ENCODE results near the gene DNAJC1. TPM values are rescaled to one million over a fixed set of nuclear protein-coding genes. Genes with fewer than 3 reads are reported as not detected.
A peak's percentile ranks its signal among the peaks of the same experiment; 100 is the strongest.

The DNAJC1 gene
- polyA plus RNA-seq, 1 donor (not counting 4 experiments of a cell fraction or from before 2014, with no cell fraction given): 24.8 TPM

GRCh38 chr10:21732067-21732772 lies 271.3 kb downstream of the DNAJC1 start:
- H3K4me3 ChIP-seq (ENCODE audit: control insufficient read depth in 2 of 3, extremely low read depth in 1 of 3, insufficient read depth in 2 of 3, low read depth in 1 of 3, low read length in 3 of 3): no peak overlapping the region
- no peak overlapping the region for H3K27ac ChIP-seq (ENCODE audit: control insufficient read depth, insufficient read depth, low read length)
- H3K9ac ChIP-seq (ENCODE audit: control insufficient read depth, extremely low read depth, insufficient read depth, low read length): no peak overlapping the region
- H3K4me1 ChIP-seq (ENCODE audit: control insufficient read depth, extremely low read depth, insufficient read depth, low read length): peaks cover 22% of the 10 kb centered on the region
- H3K36me3 ChIP-seq (ENCODE audit: control insufficient read depth in 2 of 2, extremely low read depth in 1 of 2, insufficient read depth in 2 of 2, low read length in 2 of 2): peaks cover 9 to 10% of the 10 kb centered on the region in 2 experiments
- H3K79me2 ChIP-seq (ENCODE audit: control insufficient read depth, insufficient read depth, low read length): peaks cover 2% of the 10 kb centered on the region
- H3K9me3 ChIP-seq (ENCODE audit: control insufficient read depth, low read depth, low read length): no peaks in the 10 kb centered on the region
- no peaks in the 10 kb centered on the region for H3K9me1 ChIP-seq (ENCODE audit: control insufficient read depth, extremely low read depth, insufficient read depth, low read length)
- H3K27me3 ChIP-seq (ENCODE audit: control insufficient read depth, extremely low read depth, insufficient read depth, low read length): no peaks in the 10 kb centered on the region
- dilution Hi-C loops (cut with MboI; ENCODE audit: extremely low pct_ligation_motif_present, low sequenced_read_pairs): no loop called here
- FAIRE-seq (peak; percentile 53), DNase-seq (ENCODE audit: low read depth, low spot score) (no peak)
- no peak overlapping the region for H2AFZ ChIP-seq (ENCODE audit: control insufficient read depth, low read length)
- TF ChIP-seq EZH2 (IDR thresholded peaks at IDR 0.05; ENCODE audit: low read length): no peak
- peak; percentile 73 to 86 (median 86) for TF ChIP-seq CTCF (optimal IDR thresholded peaks at IDR 0.05 in 1 of 3, IDR thresholded peaks at IDR 0.05 in 1 of 3, conservative IDR thresholded peaks at IDR 0.05 in 1 of 3; ENCODE audit: extremely low read depth in 1 of 3, insufficient read depth in 2 of 3, low read length in 3 of 3)
- no peaks in the 10 kb centered on the region for H4K20me1 ChIP-seq (ENCODE audit: control insufficient read depth, extremely low read depth, insufficient read depth, low read length)
- no peak overlapping the region for H3K4me2 ChIP-seq (ENCODE audit: control insufficient read depth, extremely low read depth, insufficient read depth, low read depth, low read length)

- H3K27me3 ChIP-seq (ENCODE audit: control insufficient read depth, extremely low read depth, insufficient read depth, low read length): no peaks in the 10 kb centered on the region
- peaks cover 0 to 6% of the 10 kb centered on the region in 2 experiments for H3K36me3 ChIP-seq (ENCODE audit: control insufficient read depth in 2 of 2, extremely low read depth in 1 of 2, insufficient read depth in 2 of 2, low read length in 2 of 2)
- no peaks in the 10 kb centered on the region for H3K9me1 ChIP-seq (ENCODE audit: control insufficient read depth, extremely low read depth, insufficient read depth, low read length)
- no peak overlapping the region for H3K4me3 ChIP-seq (ENCODE audit: control insufficient read depth in 2 of 3, extremely low read depth in 1 of 3, insufficient read depth in 2 of 3, low read depth in 1 of 3, low read length in 3 of 3)
- no peak for DNase-seq (ENCODE audit: low read depth, low spot score)
- H3K9me3 ChIP-seq (ENCODE audit: control insufficient read depth, low read depth, low read length): no peaks in the 10 kb centered on the region
- H3K9ac ChIP-seq (ENCODE audit: control insufficient read depth, extremely low read depth, insufficient read depth, low read length): no peak overlapping the region
- peaks cover under 1% of the 10 kb centered on the region for H3K79me2 ChIP-seq (ENCODE audit: control insufficient read depth, insufficient read depth, low read length)
- peaks cover 44% of the 10 kb centered on the region for H3K4me1 ChIP-seq (ENCODE audit: control insufficient read depth, extremely low read depth, insufficient read depth, low read length)
- H2AFZ ChIP-seq (ENCODE audit: control insufficient read depth, low read length): no peak overlapping the region
- no peaks in the 10 kb centered on the region for H4K20me1 ChIP-seq (ENCODE audit: control insufficient read depth, extremely low read depth, insufficient read depth, low read length)
- FAIRE-seq: no peak
- TF ChIP-seq EZH2 (IDR thresholded peaks at IDR 0.05; ENCODE audit: low read length) (no peak), CTCF (optimal IDR thresholded peaks at IDR 0.05 in 1 of 3, IDR thresholded peaks at IDR 0.05 in 1 of 3, conservative IDR thresholded peaks at IDR 0.05 in 1 of 3; ENCODE audit: extremely low read depth in 1 of 3, insufficient read depth in 2 of 3, low read length in 3 of 3) (no peak)
- dilution Hi-C loops (cut with MboI; ENCODE audit: extremely low pct_ligation_motif_present, low sequenced_read_pairs): no loop called here
- peak overlapping the region; percentile 13 for H3K27ac ChIP-seq (ENCODE audit: control insufficient read depth, insufficient read depth, low read length)
- peak overlapping the region; percentile 94 for H3K4me2 ChIP-seq (ENCODE audit: control insufficient read depth, extremely low read depth, insufficient read depth, low read depth, low read length)
Observed at GRCh38 chr10:21728618-21729017, 274.9 kb downstream of the DNAJC1 start.
